Activated CD8-positive, alpha-beta memory T cell treated with anti-CD3 and anti-CD28 coated beads for 1 hour (primary cell): ENCODE results near the gene GPRIN2.
"Not testable (repeated sequence)": the region's sequence is repeated elsewhere in the genome, so short reads cannot be mapped to it uniquely, and the experiment has no call there.

ENCODE experiments used
- DNase-seq, 2 donors: peaks; one replicate each; pipeline ENCODE4 v3.0.0-alpha.2; 2020; ENCODE audit warnings: low read depth in 1 of 2; ENCODE audit errors: extremely low read depth in 1 of 2

The GPRIN2 gene

DNA sequence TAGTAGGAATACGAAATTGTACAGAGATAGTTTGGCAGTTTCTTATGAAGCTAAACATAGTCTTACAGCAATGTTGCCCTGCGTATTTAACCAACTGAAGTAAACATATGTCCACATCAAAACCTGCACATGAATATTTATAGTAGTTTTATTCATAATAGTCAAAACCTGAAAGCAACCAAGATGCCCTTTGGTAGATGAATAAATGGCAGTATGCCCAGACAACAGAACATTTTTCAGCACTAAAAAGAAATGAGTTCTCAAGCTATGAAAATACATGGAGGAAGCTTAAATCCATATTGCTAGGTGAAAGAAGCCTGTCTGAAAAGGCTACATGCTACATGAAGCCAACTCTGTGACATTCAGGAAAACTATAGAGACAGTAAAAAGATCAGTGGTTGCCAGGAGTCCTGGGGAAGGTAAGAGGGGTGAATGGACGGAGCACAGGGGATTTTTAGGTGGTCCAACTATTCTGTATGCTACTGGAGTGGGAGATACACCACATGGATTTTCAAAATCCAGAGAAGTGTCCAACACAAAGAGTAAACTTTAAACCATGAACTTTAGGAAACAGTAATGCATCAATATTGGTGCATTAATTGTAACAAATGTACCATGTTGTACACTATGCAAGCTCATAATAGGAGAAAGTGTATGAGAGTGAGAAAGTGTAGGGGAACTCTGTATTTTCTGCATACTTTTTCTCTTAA is 17.6 kb downstream of the GPRIN2 start:
- DNase-seq: no peak

DNA sequence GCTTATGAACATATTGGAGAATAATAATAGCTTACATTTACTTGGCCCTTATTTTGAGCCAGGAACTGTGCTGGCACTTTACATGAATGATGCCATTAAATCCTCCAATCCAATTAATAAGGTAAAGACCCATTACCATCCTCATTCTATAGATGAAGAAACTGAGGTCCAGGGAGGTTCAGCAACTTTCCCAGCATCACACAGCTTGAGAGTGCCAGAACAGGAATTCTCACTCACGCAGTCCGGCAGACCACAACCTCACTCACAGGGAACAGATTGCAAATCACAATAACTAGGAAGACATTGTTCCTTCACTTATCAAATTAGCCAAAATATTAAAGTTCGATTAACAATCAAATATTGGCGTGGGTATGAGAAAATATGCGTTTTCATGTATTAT is 18.3 kb downstream of the GPRIN2 start:
- DNase-seq: no peak

DNA sequence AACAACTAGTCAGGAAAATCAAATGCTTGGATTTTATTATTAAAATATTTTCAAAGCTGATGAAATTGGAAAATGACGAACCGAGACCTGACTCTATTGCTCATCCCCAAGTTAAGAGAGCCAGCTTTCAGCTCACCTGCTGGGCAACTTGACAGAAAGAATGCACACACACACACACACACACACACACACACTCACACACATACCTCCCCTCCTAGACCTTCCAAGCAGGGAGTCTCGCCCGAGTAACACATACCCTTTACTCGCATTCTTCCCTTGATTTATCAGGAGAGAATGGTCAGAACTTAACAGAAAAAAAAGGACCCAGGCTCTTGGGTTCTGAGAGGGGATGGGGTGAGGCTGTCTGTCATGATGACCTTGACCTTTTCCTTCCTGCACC is 19.1 kb downstream of the GPRIN2 start:
- DNase-seq: no peak

GRCh38 chr10:46536781-46537180 is 19.7 kb downstream of the GPRIN2 start:
- no peak for DNase-seq

DNA sequence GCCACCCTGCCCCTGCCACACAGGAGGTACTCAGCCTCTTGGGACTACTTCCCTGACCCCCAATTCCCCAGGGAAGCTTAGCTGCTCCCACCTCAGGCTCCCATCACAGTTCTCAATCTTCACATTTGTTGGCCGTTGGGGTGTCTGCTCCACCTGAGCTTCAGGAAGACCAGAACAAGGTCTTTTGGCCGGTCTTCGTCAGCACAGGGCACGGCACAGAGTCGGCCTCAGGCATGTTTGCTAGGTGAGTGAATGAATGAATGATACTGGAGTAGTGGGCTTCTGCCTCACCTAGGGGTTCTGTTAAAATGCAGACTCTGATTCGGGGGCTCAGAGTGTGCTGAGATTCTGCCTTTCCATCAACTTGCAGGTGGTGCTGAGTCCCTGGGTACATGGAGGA is 20.3 kb downstream of the GPRIN2 start:
- no peak for DNase-seq

GRCh38 chr10:46534828-46535524 is 21.5 kb downstream of the GPRIN2 start:
- no peak for DNase-seq

DNA sequence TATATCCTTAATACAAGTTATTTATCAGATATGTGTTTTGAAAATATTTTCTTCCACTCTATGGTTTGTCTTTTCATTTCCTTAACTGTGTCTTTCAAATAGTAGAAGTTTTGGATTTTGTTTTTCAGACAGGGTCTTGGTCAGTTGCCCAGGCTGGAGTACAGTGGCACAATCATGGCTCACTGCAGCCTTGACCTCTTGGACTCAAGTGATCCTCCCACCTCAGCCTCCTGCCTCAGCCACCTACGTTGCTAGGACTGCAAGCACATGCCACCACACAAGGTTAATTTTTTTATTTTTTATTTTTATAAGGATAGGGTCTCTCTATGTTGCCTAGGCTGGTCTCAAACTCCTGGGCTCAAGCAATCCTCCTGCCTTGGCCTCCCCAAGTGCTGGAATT is 24.2 kb downstream of the GPRIN2 start:
- DNase-seq: not testable (repeated sequence)

GRCh38 chr10:46530249-46531186 is 25.9 kb downstream of the GPRIN2 start:
- no peak for DNase-seq

DNA sequence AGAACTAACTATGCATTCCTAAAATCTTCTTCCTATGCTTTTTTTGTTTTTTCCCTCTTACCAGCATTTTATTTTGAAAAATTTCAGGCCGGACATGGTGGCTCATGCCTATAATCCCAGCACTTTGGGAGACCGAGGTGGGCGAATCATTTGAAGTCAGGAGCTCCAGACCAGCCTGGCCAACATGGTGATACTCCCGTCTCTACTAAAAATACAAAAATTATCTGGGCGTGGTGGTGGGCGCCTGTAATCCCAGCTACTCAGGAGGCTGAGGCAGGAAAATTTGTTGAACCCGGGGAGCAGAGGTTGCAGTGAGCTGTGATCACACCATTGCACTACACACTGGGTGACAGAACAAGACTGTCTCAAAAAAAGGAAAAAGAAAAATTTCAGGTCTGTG is 26.7 kb downstream of the GPRIN2 start:
- not testable (repeated sequence) for DNase-seq

DNA sequence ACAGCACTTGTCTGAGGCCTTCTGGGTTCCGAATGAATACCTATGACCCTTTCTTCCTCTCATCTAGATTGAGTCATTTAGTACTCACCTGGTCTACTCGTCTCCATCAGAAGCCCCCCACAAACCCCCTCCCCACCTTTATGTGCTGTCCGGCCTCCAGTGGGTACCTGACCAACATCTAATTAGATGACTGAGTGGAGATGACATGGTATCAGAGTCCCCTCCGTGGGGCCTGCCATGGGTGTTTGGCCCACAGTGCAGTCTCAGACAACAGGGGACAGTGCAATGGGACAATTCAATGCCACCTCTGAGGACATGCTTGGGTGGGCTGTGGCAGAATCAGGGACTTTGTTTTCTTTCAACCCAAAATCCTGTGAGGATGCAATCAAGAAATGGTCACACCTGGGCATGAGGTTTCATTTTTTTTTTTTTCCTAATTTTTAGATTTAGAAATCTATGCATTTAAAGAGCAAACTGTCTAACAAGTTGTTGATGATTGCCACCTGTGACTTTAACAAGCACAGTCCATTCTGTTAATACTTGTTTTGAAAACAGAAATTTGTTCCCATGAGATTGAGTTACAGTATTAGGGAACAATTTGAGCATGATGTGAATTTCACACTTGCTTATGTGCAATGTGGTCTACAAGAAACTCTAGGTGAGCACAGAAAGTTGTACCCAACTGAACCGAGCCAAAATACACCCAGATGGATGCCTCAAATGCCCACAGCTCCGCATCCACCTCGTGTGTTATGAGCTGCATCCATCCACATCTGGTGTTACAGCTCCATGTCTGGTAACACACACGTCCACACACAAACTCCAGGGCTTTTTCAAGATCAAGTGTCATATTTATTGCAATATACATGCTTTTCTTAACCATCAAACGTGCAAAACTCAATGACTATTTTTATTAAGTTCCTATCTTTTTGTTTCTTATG is 27.5 kb downstream of the GPRIN2 start:
- no peak for DNase-seq

DNA sequence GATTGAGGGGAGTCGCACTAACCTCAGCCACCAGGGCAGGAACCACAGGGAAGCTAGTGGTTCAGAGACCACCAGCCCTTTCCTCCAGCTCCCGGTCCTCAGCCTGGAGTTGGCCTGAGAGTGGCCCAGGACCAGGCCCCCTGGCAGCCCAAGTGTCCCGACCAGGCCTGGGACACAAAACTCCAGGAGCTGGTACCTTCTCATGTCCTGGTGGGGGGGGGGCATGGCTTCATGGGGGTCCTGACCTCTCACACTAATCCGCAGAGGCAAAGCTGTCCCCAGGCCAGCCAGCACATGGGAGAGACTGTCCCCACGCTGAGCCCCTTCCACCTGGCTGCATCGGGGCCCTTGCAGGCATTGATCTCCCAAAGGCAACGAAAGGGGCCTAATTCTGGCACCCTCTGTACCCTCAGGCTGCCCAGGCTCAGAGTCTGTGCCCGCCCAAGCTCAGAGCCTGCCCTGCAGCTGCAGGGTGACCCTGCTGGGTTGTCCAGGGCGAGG is 28.2 kb downstream of the GPRIN2 start:
- DNase-seq: no peak

GRCh38 chr10:46527241-46527811 is 29.1 kb downstream of the GPRIN2 start:
- DNase-seq: no peak

DNA sequence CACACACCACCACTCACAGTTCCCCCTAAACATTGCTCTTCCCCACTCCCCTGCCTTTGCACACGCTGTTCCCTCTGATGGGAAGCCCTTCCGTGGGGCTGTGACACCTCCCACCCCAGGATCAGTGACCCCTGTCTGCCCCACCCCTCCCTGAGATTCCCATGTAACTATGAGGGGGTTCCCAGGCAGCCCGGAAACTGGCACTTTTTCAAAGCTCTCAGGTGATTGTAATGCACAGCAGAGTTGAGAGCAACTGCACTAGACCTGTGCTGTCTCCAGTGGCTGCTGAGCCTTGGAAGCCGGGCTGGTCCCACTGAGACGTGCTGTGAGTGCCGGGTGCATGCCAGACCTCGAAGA is 29.8 kb downstream of the GPRIN2 start:
- DNase-seq: no peak

- DNase-seq: no peak
Observed at GRCh38 chr10:46525824-46526681, 30.4 kb downstream of the GPRIN2 start.

DNA sequence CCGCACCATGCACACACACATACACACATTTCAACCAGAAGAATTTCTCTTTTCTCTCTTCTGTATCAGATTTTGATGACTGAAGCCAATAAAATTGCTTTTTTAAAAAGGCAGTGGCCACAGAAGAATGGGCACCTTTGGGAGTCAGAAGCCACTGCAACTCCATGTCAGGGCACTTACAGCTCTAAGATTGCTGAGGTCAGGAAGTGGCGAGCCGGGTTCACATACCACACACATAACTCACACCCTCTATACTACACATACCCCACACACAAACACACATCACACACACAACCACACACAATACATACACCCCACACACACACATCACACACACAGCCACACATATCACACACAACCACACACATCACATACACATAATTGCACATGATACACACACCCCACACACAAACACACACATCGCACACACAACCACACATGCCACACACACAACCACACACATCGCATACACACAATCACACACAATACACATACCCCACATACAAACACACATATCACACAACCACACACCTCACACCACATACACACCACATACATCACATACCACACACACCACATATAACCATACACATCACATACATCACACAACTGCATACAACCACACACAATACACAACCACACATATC is 31.2 kb downstream of the GPRIN2 start:
- no peak for DNase-seq

GRCh38 chr10:46524472-46525176 is 31.8 kb downstream of the GPRIN2 start:
- DNase-seq: no peak

DNA sequence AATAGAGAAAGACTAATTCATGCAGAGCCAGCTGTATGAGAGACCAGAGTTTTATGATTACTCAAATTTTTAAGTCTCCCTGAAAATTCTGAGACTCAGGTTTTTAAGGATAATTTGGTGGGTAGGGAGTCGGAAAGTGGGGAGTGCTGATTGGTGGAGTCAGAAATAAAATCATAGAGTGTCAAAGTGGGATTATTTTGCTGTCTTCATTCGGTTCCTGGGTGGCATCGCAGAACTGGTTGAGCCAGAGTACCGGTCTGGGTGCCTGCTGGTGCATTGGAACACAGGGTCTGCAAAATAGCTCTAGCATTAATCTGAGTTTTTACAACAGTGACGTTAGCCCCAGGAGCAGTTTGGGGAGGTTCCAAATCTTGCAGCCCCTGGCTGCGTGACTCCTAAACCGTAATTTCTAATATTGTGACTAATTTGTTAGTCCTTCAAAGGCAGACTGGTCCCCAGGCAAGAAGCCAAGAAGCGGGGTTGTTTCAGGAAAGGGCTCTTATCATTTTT is 32.4 kb downstream of the GPRIN2 start:
- DNase-seq: no peak
